Activated CD8-positive, alpha-beta T cell treated with anti-CD3 and anti-CD28 coated beads, Interleukin-2, amount 10 ng/mL, durations not matched to agents 7 days and 5 days (primary cell): Measurements from ENCODE around the gene PROP1. TPM values are rescaled to one million over a fixed set of nuclear protein-coding genes. Genes with fewer than 3 reads are reported as not detected.
A peak's percentile ranks its signal among the peaks of the same experiment; 100 is the strongest.
"Not testable (repeated sequence)": the region's sequence is repeated elsewhere in the genome, so short reads cannot be mapped to it uniquely, and the experiment has no call there.

Experiments used
- ATAC-seq: fragments of 150-1000 bp; cut with Tn5 transposase; one replicate; pipeline ENCODE4 v1.10.0; 2021; ENCODE audit warnings: moderate library complexity
- CTCF ChIA-PET: fragments of 350-600 bp; sonication (Branson Sonifier 250); formaldehyde crosslinking; loops from one replicate; lab custom pipeline; 2021; ENCODE audit warnings: antibody characterized with exemption; lab: Charles Lee
- POLR2A ChIA-PET: fragments of 350-600 bp; sonication (Branson Sonifier 250); formaldehyde crosslinking; loops from one replicate; lab custom pipeline; 2021; ENCODE audit warnings: antibody characterized with exemption; lab: Charles Lee
- DNase-seq: peaks from one replicate; pipeline ENCODE4 v3.0.0-alpha.2; 2020
- H3K27ac Mint-ChIP-seq: one replicate; pipeline ENCODE4 v1.8.0; 2021; ENCODE audit warnings: mild to moderate bottlenecking, mixed read lengths
- H3K27me3 Mint-ChIP-seq: one replicate; pipeline ENCODE4 v1.8.0; 2021; ENCODE audit warnings: low read depth, mixed read lengths
- H3K36me3 Mint-ChIP-seq: one replicate; pipeline ENCODE4 v1.8.0; 2021; ENCODE audit warnings: low read depth, mixed read lengths
- H3K4me1 Mint-ChIP-seq: one replicate; pipeline ENCODE4 v1.8.0; 2021; ENCODE audit warnings: low read depth, mixed read lengths
- H3K4me3 Mint-ChIP-seq: one replicate; pipeline ENCODE4 v1.8.0; 2021; ENCODE audit warnings: mild to moderate bottlenecking, mixed read lengths
- H3K9me3 Mint-ChIP-seq: one replicate; pipeline ENCODE4 v1.8.0; 2022; ENCODE audit warnings: mixed read lengths; ENCODE audit not compliant: insufficient read depth
- total RNA-seq, 2 experiments: library from RNA; stranded (reverse); gene quantifications; one replicate each; pipeline ENCODE4 v1.2.3, GENCODE V29; 2021

The PROP1 gene
- total RNA-seq = not detected

- no peaks in the 10 kb centered on the region for H3K9me3 Mint-ChIP-seq
- CTCF ChIA-PET = no interaction called here
These were observed at the start of gene PROP1 for GRCh38 chr5:177995691-177996595. Gene PROP1, minus strand, starts transcription at chr5:177996242. Its CDS starts 309 bp downstream, at chr5:177995933.

GRCh38 chr5:178019379-178020030, 23.5 kb upstream of the PROP1 start:
- POLR2A ChIA-PET, H3K36me3 Mint-ChIP-seq, ATAC-seq, CTCF ChIA-PET, H3K27me3 Mint-ChIP-seq, H3K4me3 Mint-ChIP-seq, H3K9me3 Mint-ChIP-seq, DNase-seq, H3K4me1 Mint-ChIP-seq, H3K27ac Mint-ChIP-seq: not testable (repeated sequence)

More at GRCh38 chr5:177995691-177996595, at the start of gene PROP1:
- Mint-ChIP-seq H3K27ac (peak within 1 kb of the TSS; percentile 8), H3K36me3 (no peaks in the 10 kb centered on the region), H3K27me3 (peaks cover 30% of the 10 kb centered on the region), H3K4me3 (no peak within 1 kb of the TSS), H3K4me1 (peaks cover 5% of the 10 kb centered on the region)
- DNase-seq (no peak), ATAC-seq (no peak)
- POLR2A ChIA-PET = interaction anchor here (1.0 kb wide), 1 partner anchor 11 kb away, joined by 3 read pairs; no protein-coding TSS in a partner anchor

GRCh38 chr5:178012758-178013157, 16.7 kb upstream of the PROP1 start:
- POLR2A ChIA-PET, H3K27ac Mint-ChIP-seq: not testable (repeated sequence)

GRCh38 chr5:178011816-178012554, 15.9 kb upstream of the PROP1 start:
- CTCF ChIA-PET, DNase-seq, H3K4me3 Mint-ChIP-seq, H3K4me1 Mint-ChIP-seq, POLR2A ChIA-PET, H3K27ac Mint-ChIP-seq, H3K36me3 Mint-ChIP-seq, H3K27me3 Mint-ChIP-seq, H3K9me3 Mint-ChIP-seq, ATAC-seq: not testable (repeated sequence)

More at GRCh38 chr5:178012758-178013157, 16.7 kb upstream of the PROP1 start:
- DNase-seq, H3K4me3 Mint-ChIP-seq, H3K9me3 Mint-ChIP-seq, ATAC-seq, CTCF ChIA-PET, H3K4me1 Mint-ChIP-seq, H3K27me3 Mint-ChIP-seq, H3K36me3 Mint-ChIP-seq: not testable (repeated sequence)

GRCh38 chr5:178007272-178007671, 11.2 kb upstream of the PROP1 start:
- peak overlapping the region; percentile 77 for H3K4me3 Mint-ChIP-seq
- DNase-seq, ATAC-seq, POLR2A ChIA-PET, H3K4me1 Mint-ChIP-seq, H3K27me3 Mint-ChIP-seq, H3K9me3 Mint-ChIP-seq, H3K36me3 Mint-ChIP-seq, CTCF ChIA-PET: not testable (repeated sequence)
- peak overlapping the region; percentile 85 for H3K27ac Mint-ChIP-seq

GRCh38 chr5:178006536-178007231, 10.6 kb upstream of the PROP1 start:
- DNase-seq (peak; percentile 62), ATAC-seq (peak; percentile 87)
- H3K36me3 Mint-ChIP-seq, CTCF ChIA-PET, H3K9me3 Mint-ChIP-seq, H3K4me1 Mint-ChIP-seq, POLR2A ChIA-PET, H3K27me3 Mint-ChIP-seq: not testable (repeated sequence)
- peak overlapping the region; percentile 85 for H3K27ac Mint-ChIP-seq
- H3K4me3 Mint-ChIP-seq = peak overlapping the region; percentile 77

GRCh38 chr5:178006181-178006535, 10.1 kb upstream of the PROP1 start:
- Mint-ChIP-seq H3K27ac (peak overlapping the region; percentile 65), H3K4me3 (peak overlapping the region; percentile 72)
- CTCF ChIA-PET, H3K27me3 Mint-ChIP-seq, DNase-seq, POLR2A ChIA-PET, H3K9me3 Mint-ChIP-seq, H3K36me3 Mint-ChIP-seq, H3K4me1 Mint-ChIP-seq: not testable (repeated sequence)
- ATAC-seq = peak; percentile 43

- no peaks in the 10 kb centered on the region for H3K9me3 Mint-ChIP-seq
- ChIA-PET POLR2A (no interaction called here), CTCF (no interaction called here)
- no peak overlapping the region for H3K27ac Mint-ChIP-seq
- no peak for ATAC-seq
- DNase-seq = no peak
- peaks cover 3% of the 10 kb centered on the region for H3K4me1 Mint-ChIP-seq
- H3K4me3 Mint-ChIP-seq = no peak overlapping the region
- no peaks in the 10 kb centered on the region for H3K36me3 Mint-ChIP-seq
- peaks cover 23% of the 10 kb centered on the region for H3K27me3 Mint-ChIP-seq
These were observed 1.8 kb upstream of the PROP1 start for GRCh38 chr5:177997846-177998245.

- Mint-ChIP-seq H3K9me3 (no peaks in the 10 kb centered on the region), H3K4me1 (peaks cover 5% of the 10 kb centered on the region), H3K27ac (no peak overlapping the region), H3K27me3 (peaks cover 27% of the 10 kb centered on the region), H3K36me3 (no peaks in the 10 kb centered on the region), H3K4me3 (no peak overlapping the region)
- ATAC-seq = no peak
- ChIA-PET POLR2A (no interaction called here), CTCF (no interaction called here)
- no peak for DNase-seq
These were observed 1.3 kb upstream of the PROP1 start for GRCh38 chr5:177997319-177997670.

- H3K4me3 Mint-ChIP-seq = no peak overlapping the region
- ATAC-seq (no peak), DNase-seq (no peak)
- H3K27me3 Mint-ChIP-seq = peaks cover 29% of the 10 kb centered on the region
- peaks cover 5% of the 10 kb centered on the region for H3K4me1 Mint-ChIP-seq
- no peaks in the 10 kb centered on the region for H3K9me3 Mint-ChIP-seq
- POLR2A ChIA-PET = no interaction called here
- H3K36me3 Mint-ChIP-seq = no peaks in the 10 kb centered on the region
- CTCF ChIA-PET = no interaction called here
- H3K27ac Mint-ChIP-seq = no peak overlapping the region
These were observed 747 bp upstream of the PROP1 start for GRCh38 chr5:177996660-177997318.

GRCh38 chr5:177994561-177995190, 1.4 kb downstream of the PROP1 start:
- Mint-ChIP-seq H3K4me1 (peaks cover 5% of the 10 kb centered on the region), H3K36me3 (no peaks in the 10 kb centered on the region), H3K9me3 (no peaks in the 10 kb centered on the region), H3K4me3 (no peak overlapping the region), H3K27me3 (peaks cover 22% of the 10 kb centered on the region), H3K27ac (no peak overlapping the region)
- CTCF ChIA-PET = no interaction called here
- DNase-seq = no peak
- no peak for ATAC-seq
- POLR2A ChIA-PET = interaction anchor here (1.0 kb wide), 1 partner anchor 10 kb away, joined by 3 read pairs; no protein-coding TSS in a partner anchor
